ENCODE data around the gene UGT2B11.
"Not testable (repeated sequence)": the region's sequence is repeated elsewhere in the genome, so short reads cannot be mapped to it uniquely, and the experiment has no call there.

DNA sequence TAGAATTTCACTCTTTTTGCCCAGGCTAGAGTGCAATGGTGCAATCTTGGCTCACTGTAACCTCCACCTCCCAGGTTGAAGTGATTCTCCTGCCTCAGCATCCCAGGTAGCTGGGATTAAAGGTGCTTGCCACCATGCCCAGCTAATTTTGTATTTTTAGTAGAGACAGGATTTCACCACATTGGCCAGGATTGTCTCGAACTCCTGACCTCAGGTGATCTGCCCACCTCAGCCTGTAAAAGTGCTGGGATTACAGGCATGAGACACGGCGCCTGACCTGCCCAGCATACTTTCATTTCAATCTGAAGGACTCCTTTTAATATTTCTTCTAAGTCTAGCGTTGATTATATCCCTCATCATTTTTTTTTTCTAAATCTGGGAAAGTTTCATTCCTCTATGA lies 45.4 kb downstream of the UGT2B11 start:
- not testable (repeated sequence) for TF ChIP-seq ATF3 (IDR thresholded peaks at IDR 0.05); RAD21 (IDR thresholded peaks at IDR 0.05; ENCODE audit: low read depth); EZH2 (IDR thresholded peaks at IDR 0.05); REST (IDR thresholded peaks at IDR 0.05; ENCODE audit: low read depth); POLR2A (IDR thresholded peaks at IDR 0.05; ENCODE audit: borderline replicate concordance, extremely low read depth, insufficient read depth, insufficient read length); SIN3A (IDR thresholded peaks at IDR 0.05; ENCODE audit: low read depth); CEBPB (IDR thresholded peaks at IDR 0.05; ENCODE audit: low read depth); EGR1 (IDR thresholded peaks at IDR 0.05; ENCODE audit: low read depth); POLR2AphosphoS5 (IDR thresholded peaks at IDR 0.05; ENCODE audit: low read depth, low read length)
- TF ChIP-seq, protein P1, sequence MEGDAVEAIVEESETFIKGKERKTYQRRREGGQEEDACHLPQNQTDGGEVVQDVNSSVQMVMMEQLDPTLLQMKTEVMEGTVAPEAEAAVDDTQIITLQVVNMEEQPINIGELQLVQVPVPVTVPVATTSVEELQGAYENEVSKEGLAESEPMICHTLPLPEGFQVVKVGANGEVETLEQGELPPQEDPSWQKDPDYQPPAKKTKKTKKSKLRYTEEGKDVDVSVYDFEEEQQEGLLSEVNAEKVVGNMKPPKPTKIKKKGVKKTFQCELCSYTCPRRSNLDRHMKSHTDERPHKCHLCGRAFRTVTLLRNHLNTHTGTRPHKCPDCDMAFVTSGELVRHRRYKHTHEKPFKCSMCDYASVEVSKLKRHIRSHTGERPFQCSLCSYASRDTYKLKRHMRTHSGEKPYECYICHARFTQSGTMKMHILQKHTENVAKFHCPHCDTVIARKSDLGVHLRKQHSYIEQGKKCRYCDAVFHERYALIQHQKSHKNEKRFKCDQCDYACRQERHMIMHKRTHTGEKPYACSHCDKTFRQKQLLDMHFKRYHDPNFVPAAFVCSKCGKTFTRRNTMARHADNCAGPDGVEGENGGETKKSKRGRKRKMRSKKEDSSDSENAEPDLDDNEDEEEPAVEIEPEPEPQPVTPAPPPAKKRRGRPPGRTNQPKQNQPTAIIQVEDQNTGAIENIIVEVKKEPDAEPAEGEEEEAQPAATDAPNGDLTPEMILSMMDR (IDR thresholded peaks at IDR 0.05 in 2 of 3, conservative IDR thresholded peaks at IDR 0.05 in 1 of 3; ENCODE audit: borderline replicate concordance in 1 of 3, insufficient read depth in 1 of 3, low read depth in 2 of 3, low read length in 2 of 3) = not testable (repeated sequence)
